GM18868 (cell line): ENCODE measurements around the gene KBTBD6.
"Not testable (repeated sequence)": the region's sequence is repeated elsewhere in the genome, so short reads cannot be mapped to it uniquely, and the experiment has no call there.

Experiments used
- ATAC-seq: cut with Tn5 transposase; IDR thresholded peaks from one replicate; pipeline ENCODE4 v1.9.1; 2021; ENCODE audit warnings: mild to moderate bottlenecking, moderate library complexity; ENCODE audit not compliant: unreplicated experiment

KBTBD6 gene, protein sequence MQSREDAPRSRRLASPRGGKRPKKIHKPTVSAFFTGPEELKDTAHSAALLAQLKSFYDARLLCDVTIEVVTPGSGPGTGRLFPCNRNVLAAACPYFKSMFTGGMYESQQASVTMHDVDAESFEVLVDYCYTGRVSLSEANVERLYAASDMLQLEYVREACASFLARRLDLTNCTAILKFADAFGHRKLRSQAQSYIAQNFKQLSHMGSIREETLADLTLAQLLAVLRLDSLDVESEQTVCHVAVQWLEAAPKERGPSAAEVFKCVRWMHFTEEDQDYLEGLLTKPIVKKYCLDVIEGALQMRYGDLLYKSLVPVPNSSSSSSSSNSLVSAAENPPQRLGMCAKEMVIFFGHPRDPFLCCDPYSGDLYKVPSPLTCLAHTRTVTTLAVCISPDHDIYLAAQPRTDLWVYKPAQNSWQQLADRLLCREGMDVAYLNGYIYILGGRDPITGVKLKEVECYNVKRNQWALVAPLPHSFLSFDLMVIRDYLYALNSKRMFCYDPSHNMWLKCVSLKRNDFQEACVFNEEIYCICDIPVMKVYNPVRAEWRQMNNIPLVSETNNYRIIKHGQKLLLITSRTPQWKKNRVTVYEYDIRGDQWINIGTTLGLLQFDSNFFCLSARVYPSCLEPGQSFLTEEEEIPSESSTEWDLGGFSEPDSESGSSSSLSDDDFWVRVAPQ

DNA sequence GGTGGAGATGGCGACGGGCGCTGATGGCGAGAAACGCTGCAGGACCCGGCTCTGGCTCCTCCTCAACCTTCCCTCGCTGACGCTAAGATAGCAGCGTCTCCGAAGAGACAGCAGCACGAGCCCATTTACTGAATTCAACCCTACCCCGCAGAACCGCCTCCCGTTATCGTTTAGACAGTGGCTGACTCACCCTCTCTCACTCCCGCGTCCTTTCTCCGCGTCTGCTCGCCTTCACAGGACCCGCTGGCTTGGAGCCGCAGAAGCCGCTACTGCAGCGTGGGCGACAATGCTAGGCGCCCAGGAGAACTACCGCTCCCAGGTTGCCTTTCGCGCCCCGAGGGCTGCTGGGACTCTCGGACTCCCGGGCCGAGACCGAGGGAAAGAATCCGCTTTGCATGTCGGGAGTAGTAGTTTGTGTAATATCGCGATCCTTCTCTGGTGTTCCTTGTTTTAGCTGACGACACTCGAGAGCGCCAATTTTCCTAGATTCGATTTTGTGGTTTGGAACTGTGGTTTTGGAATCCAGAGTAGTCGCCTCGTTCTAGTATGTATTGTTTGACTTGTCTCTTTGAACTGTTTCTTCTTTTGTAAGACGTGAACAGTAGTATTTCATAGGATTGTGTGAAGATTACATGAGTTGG, at the start of gene KBTBD6:
Gene KBTBD6, minus strand, starts transcription at position 291 of the 641 bp plus-strand sequence. CDS start 291 bp downstream, outside the sequence.
- ATAC-seq, result peak; percentile 98

DNA sequence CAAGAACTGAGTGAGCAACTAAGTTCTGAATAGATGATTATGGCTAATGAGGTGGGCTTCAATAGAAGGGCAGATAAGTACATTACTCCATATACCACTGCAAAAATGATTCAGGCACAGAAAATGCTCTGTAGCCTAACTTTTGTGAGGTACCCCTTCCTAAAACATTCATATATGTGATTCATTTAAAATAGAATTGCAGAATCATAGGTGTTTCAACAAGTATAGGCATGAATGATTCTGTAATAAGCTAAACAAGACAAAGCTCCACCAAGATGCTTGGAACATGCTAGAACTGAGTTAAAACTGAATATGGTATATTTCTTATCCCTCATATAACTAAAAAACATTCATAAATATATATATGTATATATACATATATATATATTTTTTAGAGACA, 49.6 kb upstream of the KBTBD6 start:
- no peak for ATAC-seq

DNA sequence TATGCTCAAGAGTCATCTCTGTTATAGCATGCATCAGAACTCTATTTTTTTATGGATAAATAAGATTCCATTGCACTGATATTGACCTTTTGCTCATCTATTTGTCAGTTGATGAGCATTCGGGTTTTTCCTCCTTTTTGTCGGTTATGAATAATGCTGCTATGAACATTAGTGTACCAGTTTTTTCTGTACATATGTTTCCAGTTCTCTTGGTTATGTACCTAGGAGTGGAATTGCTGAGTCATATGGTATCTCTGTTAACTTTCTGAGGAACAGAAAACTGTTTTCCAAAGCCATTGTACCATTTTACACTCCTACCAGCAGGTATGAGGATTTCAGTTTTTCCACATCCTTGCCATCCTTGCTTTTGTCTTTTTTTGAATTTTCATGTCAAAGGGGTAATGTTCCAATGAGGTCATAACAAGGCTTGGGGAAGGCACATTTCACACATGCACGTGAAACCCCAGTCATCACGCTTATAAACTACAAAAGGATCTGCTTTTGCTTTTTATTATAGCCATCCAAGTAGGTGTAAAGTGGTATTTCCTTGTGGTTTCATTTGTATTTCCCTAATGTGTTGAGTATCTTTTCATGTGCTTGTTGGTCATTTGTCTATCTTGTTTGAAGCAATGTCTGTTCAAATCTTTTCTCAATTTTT, 47.1 kb upstream of the KBTBD6 start:
- ATAC-seq, result no peak

DNA sequence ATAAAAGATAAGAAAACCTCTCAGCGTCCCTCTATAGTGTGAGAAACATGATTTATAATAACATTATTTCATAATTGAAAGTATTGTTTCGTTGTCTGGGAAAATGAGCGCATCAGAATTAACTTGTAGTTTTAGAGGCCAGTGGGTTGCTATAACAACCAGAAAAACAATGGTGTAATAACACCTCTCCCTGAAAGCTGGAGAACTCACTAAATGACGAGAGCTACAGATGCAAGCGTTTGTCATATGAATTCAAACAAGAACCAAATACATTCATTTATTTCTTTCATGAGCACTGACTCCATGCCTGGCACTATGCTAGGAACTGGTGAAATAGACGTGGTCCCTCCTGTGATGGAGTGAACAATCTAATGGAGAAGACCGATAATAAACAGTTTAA, 45.4 kb upstream of the KBTBD6 start:
- no peak for ATAC-seq

DNA sequence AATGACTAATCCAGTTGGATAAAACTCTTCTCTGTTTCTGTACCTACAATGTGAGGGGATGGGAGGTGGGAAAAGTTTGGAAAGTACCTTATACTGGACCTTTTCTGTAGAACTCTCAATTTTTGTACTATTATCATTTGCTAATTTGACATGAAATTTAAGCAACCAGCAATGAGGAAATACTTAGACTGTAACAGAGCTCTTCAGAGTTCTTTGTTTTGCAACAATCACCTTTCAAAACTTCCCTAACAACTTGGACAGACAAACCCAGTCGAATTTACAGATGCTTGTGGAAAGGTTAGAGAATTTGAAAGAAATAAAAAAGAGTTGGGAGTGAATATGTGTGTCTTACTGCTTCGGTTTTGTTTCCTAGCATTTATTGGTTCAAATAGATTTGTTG, 45.0 kb upstream of the KBTBD6 start:
- no peak for ATAC-seq

DNA sequence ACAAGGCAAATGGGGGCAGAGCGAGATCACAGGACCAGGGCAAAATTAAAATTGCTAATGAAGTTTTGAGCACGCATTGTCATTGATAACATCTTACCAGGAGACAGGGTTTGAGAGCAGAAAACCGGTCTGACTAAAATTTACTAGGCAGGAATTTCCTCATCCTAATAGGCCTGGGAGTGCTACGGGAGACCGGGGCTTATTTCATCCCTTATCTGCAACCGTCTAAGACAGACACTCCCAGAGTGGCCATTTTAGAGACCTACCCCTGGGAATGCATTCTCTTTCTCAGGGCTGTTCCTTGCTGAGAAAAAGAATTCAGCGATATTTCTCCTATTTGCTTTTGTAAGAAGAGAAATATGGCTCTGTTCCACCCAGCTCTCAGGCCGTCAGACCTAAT, 43.0 kb upstream of the KBTBD6 start:
- ATAC-seq, result not testable (repeated sequence)

DNA sequence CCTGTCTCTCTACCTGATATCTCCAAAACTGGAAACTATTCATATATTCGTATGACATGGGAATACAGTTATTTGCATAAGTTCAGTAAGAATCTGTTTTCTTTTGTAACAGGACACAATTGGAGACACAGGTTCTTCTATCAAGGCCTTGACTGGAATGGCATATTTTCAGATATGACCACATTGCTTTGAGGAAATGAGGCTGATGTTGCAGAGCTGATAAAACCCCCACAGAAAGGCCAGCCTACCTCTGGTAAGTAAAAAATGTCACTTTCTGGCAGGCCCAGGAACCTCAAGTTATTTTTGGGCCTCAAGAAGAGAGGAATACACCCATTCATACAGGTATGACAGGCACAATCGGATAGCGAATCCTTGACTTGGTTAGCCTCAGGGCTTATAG, 29.5 kb upstream of the KBTBD6 start:
- ATAC-seq, result no peak

DNA sequence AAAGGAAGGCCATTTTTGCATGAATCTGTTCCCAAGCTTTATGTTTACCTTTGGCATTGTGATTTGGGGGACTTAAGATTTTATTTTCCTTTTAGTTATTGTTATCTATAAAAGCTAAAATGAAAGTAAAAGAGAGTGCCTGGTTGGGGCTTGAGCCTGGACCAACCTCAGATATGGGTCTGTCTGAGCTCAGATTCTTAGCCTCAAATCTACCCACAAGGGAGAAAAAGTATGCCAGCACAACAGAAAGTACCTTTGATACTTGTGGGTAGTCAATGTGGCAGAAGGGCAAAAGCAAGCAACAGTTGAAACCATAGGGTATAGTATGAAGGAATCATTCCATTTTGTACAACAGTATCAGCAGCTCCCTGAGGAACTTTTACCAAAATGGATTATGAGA, 26.6 kb upstream of the KBTBD6 start:
- ATAC-seq, result no peak

DNA sequence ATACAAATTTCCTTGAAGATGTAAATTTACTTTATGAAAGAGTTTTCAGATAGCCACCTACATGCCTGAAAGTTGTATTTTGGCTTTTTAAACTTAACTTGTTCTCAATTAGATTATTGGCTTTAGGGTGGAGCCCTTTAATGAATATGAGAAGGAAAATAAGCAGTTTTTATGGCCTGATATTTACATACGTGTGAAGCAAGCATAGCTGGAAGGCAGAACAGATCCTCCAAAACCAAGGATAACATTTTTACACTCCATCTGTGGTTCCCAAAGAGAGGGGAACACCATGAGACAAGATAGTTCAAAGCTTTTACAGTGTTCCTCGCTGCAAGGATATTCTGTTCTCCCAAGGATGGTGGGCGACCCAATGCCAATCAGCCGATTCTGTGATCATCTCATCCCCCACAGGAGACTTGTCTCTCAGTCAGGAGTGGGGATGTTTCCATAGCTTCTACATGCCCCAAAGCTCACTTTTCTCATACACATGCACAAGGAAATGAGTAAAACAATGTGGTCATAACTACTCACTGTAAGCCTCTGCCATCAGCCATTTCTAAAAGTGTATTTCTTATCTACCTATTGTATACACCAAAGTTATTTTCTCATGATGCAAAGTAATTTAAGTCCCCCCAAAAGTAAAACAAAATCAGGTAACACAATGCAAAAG, 24.6 kb upstream of the KBTBD6 start:
- no peak for ATAC-seq

DNA sequence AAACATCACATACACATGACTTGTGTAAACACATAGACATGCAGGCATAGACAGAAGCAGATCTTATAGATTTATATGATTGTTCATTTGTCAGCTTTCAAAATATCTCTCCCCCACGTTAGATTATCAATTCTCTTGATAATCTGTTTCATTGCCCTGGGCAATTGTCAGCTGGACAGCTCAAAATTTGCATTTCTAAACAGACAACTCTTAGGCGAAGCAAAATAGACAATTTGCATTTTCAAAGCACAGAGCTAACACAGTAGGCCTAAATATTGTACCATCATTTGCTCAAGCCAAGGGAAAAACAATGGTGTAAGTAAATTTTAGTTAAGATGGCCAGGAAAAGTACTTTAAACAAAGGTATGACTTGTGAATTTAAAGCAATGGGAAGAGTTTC, 24.0 kb upstream of the KBTBD6 start:
- no peak for ATAC-seq

DNA sequence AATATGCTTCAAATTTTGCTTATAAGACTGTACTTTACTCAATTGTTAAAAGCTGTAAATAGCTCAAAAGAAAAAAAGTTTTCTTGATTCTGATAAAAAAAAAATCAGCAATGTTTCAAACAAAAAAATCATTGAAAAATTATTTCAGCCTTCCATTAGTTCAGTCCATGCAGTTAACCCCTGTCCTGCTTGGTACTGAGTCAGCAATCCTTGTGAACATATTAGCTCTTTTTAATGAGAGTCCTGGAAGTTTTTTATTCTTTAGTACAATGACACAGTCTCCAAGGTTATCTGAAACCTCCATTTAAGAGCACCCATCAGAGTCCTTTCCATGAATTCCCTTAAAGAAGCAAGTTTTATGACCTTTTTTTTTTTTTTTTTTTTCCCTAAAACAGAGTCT, 21.4 kb upstream of the KBTBD6 start:
- no peak for ATAC-seq

DNA sequence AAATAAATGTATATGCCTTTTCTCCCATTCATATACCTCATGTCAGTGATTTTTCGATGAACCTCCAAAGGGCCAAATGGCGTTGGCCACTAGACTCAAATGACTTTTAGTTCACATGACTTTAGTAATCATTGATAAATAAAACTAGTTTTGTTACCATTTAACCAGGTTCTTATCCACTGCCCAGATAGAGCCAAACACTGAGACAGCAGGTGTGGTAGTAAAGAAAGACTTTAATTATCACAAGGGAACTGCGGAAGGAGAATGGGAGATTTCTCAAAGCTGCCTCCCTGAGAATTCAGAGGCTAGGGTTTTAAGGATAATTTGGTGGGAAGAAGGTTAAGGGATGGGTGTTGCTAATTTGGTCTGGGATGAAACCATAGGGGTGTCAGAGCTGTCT, 19.4 kb upstream of the KBTBD6 start:
- ATAC-seq, result no peak

DNA sequence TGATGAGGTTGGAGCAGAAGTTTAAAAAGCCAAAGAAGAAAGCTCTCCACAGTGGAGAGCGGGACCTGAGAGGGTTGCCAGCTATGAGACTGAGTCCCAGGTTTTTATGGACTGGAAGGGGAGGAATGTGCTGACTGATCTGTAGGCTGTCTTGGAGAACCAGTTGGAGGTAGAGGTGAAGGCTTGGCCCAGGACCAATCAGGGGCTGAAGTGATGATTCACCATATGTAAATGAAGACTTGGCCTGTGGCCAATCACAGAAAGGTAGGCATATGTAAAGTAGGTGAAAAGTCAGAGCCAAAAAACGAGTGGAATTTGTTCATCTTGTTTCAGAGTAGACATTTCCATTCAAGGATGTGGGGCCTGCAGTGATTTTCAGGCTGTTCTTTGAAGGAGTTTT, 17.5 kb upstream of the KBTBD6 start:
- no peak for ATAC-seq

DNA sequence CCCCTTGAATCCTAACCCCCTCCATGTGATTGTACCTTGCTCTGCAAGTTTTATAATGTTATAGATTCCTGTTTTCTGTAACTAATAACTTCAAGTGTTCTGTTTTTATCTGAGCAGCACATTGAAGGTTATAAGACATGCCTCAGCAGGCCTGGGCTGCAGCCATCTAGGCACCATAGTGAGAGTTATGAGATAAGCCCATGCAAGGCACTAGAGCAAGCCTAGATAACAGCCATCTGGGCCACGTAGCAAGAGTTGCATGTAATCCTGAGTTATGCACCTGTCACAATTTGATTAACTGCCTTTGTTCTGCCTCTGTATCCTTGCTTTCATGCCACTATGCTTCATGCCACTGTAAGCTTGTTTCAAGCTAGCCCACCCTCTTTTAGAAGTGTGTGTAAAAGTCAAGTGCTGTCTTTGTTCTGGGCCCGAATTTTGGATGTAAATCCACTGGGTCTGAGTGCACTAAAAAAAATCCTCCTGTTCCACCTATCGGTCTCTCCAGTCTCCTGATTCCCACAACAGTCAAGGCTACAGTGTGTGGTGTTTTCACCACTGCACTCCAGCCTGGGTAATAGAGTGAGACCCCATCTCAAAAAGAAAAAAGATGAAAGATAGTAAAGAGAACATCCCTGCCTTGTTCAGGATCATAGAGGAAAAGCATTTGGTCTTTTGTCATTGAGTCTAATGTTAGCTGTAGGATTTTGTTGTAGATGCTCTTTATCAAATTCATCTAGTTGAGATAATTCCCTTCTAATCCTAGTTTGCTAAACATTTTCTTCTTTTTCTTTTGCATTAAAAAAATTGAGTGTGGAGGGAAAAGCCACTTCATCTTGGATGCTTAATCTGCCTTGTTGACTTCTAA, 16.0 kb upstream of the KBTBD6 start:
- ATAC-seq, result no peak

DNA sequence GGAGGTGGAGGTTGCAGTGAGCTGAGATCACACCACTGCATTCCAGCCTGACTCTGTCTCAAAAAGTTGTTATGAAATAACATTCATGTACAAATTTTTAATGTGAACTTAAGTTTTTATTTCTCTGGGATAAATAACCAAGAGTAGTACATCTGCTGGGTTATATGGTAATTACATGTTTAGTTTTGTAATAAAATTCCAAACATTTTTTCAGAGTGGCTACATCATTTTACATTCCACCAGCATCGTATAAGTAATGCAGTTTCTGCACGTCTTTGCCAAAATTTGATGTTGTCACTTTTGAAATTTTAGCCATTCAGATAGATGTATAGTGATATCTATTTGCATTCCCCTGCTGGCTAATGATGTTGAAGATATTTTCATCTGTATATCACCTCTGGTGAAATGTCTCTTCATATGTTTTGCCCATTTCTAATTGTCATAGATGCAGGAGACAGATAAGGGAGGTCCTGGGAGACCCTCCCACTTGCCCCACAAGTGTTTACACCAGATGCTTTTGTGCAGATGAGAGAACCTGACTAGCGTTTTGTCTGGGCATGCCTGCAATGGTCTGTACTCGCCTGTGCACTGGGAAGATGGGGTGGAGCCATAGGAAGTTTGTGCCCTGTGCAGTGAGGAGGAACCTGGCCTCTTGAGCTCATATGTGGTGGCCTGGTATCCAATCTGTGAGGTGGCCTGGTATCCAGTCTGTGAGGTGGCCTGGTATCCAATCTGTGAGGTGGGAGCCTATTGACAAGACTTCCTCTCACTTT, 12.7 kb upstream of the KBTBD6 start:
- ATAC-seq, result no peak

DNA sequence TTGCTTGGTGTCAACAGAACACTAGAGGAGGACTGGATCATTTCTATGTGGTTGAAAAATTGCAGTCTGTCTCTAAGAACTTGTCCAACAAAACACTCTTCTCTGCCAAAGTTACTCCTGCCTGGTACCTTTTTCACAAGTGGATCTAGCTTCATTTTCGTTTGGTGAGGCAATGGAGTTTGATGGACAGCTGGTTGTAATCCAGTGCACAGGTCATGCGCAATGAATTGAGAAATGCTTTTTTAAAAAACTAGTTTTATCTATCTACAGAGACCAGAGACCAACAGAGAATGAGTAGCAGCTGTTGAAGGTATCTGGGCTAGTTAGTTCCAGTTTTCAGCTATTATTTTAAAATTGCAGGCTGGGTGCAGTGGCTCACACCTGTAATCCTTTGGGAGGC, 12.0 kb upstream of the KBTBD6 start:
- ATAC-seq, result no peak

DNA sequence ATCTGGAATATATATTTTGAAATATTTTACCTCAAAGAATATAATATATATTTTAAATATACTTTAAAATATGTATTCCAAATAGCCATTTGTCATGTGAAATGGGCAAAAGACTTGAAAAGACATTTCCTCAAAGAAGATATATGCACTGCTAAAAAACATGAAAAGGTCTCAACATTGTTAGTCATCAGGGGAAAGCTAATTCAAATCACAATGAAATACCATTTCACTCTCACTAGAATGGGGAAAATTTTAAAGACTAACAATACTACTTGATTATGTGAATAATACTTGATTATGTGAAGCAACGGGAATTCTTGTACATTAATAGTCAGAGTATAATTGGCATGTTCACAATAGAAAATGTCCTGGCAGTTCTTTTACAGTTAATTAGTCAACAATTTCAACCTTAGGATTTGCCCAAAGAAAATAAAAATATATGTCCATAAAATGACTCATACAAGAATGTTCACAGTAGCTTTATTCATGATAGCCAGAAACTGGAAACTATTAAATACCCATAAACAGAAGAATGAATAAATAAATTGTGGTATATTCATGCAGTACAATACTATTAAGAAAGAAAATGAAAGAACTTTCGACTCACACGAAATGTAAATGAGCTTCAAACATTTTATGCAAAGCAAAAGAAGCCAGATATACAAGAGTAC, 6.8 kb upstream of the KBTBD6 start:
- no peak for ATAC-seq

DNA sequence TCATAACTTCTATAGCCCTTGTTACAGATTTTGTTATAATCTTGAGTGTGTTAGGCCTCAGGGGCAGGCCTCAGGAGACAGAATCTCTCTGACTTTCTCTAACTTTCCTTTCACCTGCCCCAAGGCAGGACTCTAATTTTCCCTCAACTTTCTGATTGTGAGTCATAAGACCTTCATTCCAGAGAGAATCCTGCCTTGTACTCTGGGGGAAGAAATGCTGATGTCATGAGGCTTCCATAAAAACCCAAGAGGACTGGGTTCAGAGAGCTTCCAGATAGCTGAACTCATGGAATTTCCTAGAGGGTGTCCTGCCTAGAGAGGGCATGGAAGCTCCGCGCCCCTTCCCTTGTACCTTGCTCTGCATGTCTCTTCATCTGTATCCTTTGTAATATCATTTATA, 5.3 kb upstream of the KBTBD6 start:
- no peak for ATAC-seq

DNA sequence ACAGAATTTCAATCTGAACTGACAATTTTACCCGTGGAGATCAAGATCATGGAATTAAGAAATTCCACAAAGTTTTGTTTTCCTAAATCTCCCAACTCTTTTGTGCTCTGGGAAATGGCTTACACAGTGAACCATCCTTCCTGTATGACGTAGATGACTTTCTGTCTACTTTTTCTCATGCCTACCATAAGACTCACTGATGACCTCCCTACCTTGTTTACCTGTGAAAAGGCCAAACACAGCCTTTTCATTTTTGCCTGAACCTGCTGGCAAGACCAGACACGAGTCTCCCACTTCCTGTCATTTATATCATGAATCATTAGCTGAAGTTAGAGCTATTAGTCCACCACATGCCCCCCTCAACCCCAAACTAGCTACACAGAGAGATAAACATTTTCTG, 4.6 kb upstream of the KBTBD6 start:
- no peak for ATAC-seq
